PC-9 (cell line): ENCODE results near the gene COX4I2.

Experiments
- EZH2 ChIP-seq: fragments of 200-600 bp; sonication (generic); IDR thresholded peaks from 2 replicates; pipeline ENCODE4 v1.8.0; 2017; ENCODE audit warnings: antibody characterized with exemption, low read depth
- TF ChIP-seq, protein P1 (sequence below): fragments of 200-600 bp; sonication (generic); conservative IDR thresholded peaks from 2 replicates; pipeline ENCODE4 v1.6.1; 2017; ENCODE audit warnings: mixed run types, antibody characterized with exemption, mild to moderate bottlenecking, moderate library complexity

DNA sequence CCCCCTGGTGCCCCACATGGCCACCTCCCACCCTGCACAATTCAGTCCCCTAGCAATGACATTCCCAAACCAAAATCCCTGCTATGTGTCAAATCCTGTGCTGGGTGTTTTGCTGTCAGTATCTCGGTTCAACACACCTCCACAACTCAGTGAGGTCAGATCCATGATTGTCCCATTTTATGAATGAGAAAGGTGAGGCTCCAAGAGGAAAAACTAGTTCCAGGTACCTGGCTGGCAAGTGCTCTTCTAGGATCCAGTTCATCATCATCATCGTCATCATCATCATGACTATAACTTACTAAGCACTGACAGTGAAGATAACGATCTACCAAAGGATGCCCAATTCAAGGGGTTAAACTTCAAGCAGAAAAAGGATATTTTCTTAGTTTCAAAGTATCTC is 17.5 kb upstream of the COX4I2 start:
- TF ChIP-seq EZH2: no peak
- TF ChIP-seq, protein P1, sequence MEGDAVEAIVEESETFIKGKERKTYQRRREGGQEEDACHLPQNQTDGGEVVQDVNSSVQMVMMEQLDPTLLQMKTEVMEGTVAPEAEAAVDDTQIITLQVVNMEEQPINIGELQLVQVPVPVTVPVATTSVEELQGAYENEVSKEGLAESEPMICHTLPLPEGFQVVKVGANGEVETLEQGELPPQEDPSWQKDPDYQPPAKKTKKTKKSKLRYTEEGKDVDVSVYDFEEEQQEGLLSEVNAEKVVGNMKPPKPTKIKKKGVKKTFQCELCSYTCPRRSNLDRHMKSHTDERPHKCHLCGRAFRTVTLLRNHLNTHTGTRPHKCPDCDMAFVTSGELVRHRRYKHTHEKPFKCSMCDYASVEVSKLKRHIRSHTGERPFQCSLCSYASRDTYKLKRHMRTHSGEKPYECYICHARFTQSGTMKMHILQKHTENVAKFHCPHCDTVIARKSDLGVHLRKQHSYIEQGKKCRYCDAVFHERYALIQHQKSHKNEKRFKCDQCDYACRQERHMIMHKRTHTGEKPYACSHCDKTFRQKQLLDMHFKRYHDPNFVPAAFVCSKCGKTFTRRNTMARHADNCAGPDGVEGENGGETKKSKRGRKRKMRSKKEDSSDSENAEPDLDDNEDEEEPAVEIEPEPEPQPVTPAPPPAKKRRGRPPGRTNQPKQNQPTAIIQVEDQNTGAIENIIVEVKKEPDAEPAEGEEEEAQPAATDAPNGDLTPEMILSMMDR: no peak
